Hepatocyte (in vitro differentiated cells): ENCODE results near the gene DCST1. TPM values are rescaled to one million over a fixed set of nuclear protein-coding genes. Genes with fewer than 3 reads are reported as not detected.

Experiments used
- DNase-seq: peaks from one replicate; pipeline ENCODE4 v3.0.0-alpha.2; 2016; ENCODE audit warnings: low spot score
- H2AFZ ChIP-seq: fragments of 200-600 bp; sonication (generic); 2 replicates; pipeline ENCODE4 v1.6.0; 2016; ENCODE audit warnings: antibody characterized with exemption, mild to moderate bottlenecking
- H3K27ac ChIP-seq: fragments of 200-600 bp; sonication (generic); 2 replicates; pipeline ENCODE4 v1.5.1; 2016; ENCODE audit warnings: mild to moderate bottlenecking
- H3K27me3 ChIP-seq: fragments of 200-600 bp; sonication (generic); 2 replicates; pipeline ENCODE4 v1.6.1; 2016
- H3K36me3 ChIP-seq: fragments of 200-600 bp; sonication (generic); replicated peaks from 2 replicates; pipeline ENCODE4 v1.5.1; 2016; ENCODE audit warnings: low read depth; ENCODE audit not compliant: insufficient read depth
- H3K4me1 ChIP-seq: fragments of 200-600 bp; sonication (generic); 2 replicates; pipeline ENCODE4 v1.5.1; 2016; ENCODE audit warnings: mild to moderate bottlenecking, moderate library complexity; ENCODE audit not compliant: insufficient read depth
- H3K4me2 ChIP-seq: fragments of 200-600 bp; sonication (generic); 2 replicates; pipeline ENCODE4 v1.6.0; 2016
- H3K4me3 ChIP-seq: fragments of 200-600 bp; sonication (generic); 2 replicates; pipeline ENCODE4 v1.5.1; 2016; ENCODE audit warnings: mild to moderate bottlenecking
- H3K79me2 ChIP-seq: fragments of 200-600 bp; sonication (generic); 2 replicates; pipeline ENCODE4 v1.6.0; 2017; ENCODE audit warnings: mild to moderate bottlenecking
- H3K9me2 ChIP-seq: fragments of 200-600 bp; sonication (generic); replicated peaks from 2 replicates; pipeline ENCODE4 v1.6.0; 2017; ENCODE audit warnings: mild to moderate bottlenecking; ENCODE audit not compliant: insufficient read depth
- H3K9me3 ChIP-seq: fragments of 200-600 bp; sonication (generic); 2 replicates; pipeline ENCODE4 v1.5.1; 2016; ENCODE audit warnings: low read depth, mild to moderate bottlenecking
- H4K20me1 ChIP-seq: fragments of 200-600 bp; sonication (generic); 2 replicates; pipeline ENCODE4 v1.6.0; 2016; ENCODE audit warnings: mild to moderate bottlenecking; ENCODE audit not compliant: insufficient read depth, poor library complexity, severe bottlenecking
- CTCF ChIP-seq: fragments of 200-600 bp; sonication (generic); IDR thresholded peaks from 2 replicates; pipeline ENCODE4 v1.5.1; 2016; ENCODE audit warnings: antibody characterized with exemption, mild to moderate bottlenecking; ENCODE audit not compliant: poor library complexity
- EZH2 ChIP-seq: fragments of 200-600 bp; sonication (generic); IDR thresholded peaks from 2 replicates; pipeline ENCODE4 v1.6.1; 2016; ENCODE audit warnings: antibody characterized with exemption, mild to moderate bottlenecking, borderline replicate concordance
- EZH2phosphoT487 ChIP-seq: fragments of 200-600 bp; sonication (generic); IDR thresholded peaks from one replicate; pipeline ENCODE4 v1.6.1; 2018; ENCODE audit warnings: antibody characterized with exemption, mild to moderate bottlenecking, low read depth, moderate library complexity; ENCODE audit not compliant: unreplicated experiment, severe bottlenecking
- WGBS: methylation state at CpG from one replicate; pipeline ENCODE4 v1.1.6; 2016; ENCODE audit warnings: low lambda C conversion rate; ENCODE audit errors: missing lambda C conversion rate; 5-methylcytosine and 5-hydroxymethylcytosine counted together
- polyA plus RNA-seq: library from polyadenylated mRNA; unstranded; fragments of >200 nt; fragmentation: Nextera tagmentation; extraction: Ambion mirVana; gene quantifications from 2 replicates; pipeline ENCODE4 v1.2.1, GENCODE V29; 2016
- total RNA-seq: library from RNA; depleted of rRNA; stranded (reverse); fragments of >200 nt; gene quantifications from 2 replicates; pipeline ENCODE4 v1.2.3, GENCODE V29; 2014

Gene DCST1
- total and polyA plus RNA-seq, 2 experiments from 2014 or later, result 0.60 TPM; not detected in 1

GRCh38 chr1:154993572-154994268, 39.9 kb upstream of the DCST1 start, which contains the start of gene LENEP:
Gene LENEP (plus strand): TSS chr1:154993586. CDS start chr1:154993608, 22 bp downstream.
- H3K27ac ChIP-seq, result no peak within 1 kb of the TSS
- no peaks in the 10 kb centered on the region for H3K9me3 ChIP-seq
- H3K4me1 ChIP-seq, result peaks cover 2% of the 10 kb centered on the region
- H2AFZ ChIP-seq, result no peak within 1 kb of the TSS
- no peaks in the 10 kb centered on the region for H4K20me1 ChIP-seq
- no peak within 1 kb of the TSS for H3K4me3 ChIP-seq
- no peak for DNase-seq
- 83% methylated on average over 8 of the region's 8 CpGs for WGBS
- no peaks in the 10 kb centered on the region for H3K9me2 ChIP-seq
- TF ChIP-seq CTCF (no peak), EZH2phosphoT487 (no peak), EZH2 (no peak)
- H3K4me2 ChIP-seq, result no peak within 1 kb of the TSS
- H3K27me3 ChIP-seq, result no peaks in the 10 kb centered on the region
- peaks cover under 1% of the 10 kb centered on the region for H3K79me2 ChIP-seq
- H3K36me3 ChIP-seq, result no peaks in the 10 kb centered on the region

- Histone ChIP-seq H3K4me1 (peaks cover 5% of the 10 kb centered on the region), H3K9me3 (no peaks in the 10 kb centered on the region), H3K79me2 (peaks cover 3% of the 10 kb centered on the region), H2AFZ (no peak overlapping the region), H4K20me1 (no peaks in the 10 kb centered on the region), H3K9me2 (no peaks in the 10 kb centered on the region), H3K4me2 (no peak overlapping the region), H3K27ac (no peak overlapping the region), H3K4me3 (no peak overlapping the region), H3K27me3 (no peaks in the 10 kb centered on the region), H3K36me3 (no peaks in the 10 kb centered on the region)
- TF ChIP-seq EZH2phosphoT487 (no peak), CTCF (no peak), EZH2 (no peak)
- no peak for DNase-seq
- 100% methylated on average over 1 of the region's 1 CpG for WGBS
Measured at GRCh38 chr1:154994269-154994587, 39.4 kb upstream of the DCST1 start.

GRCh38 chr1:154994591-154994990, 39.0 kb upstream of the DCST1 start:
- H3K27ac ChIP-seq, result no peak overlapping the region
- WGBS, result 89% methylated on average over 3 of the region's 3 CpGs
- H2AFZ ChIP-seq, result no peak overlapping the region
- H3K9me3 ChIP-seq, result no peaks in the 10 kb centered on the region
- DNase-seq, result no peak
- no peaks in the 10 kb centered on the region for H3K27me3 ChIP-seq
- no peaks in the 10 kb centered on the region for H3K36me3 ChIP-seq
- H3K4me2 ChIP-seq, result no peak overlapping the region
- TF ChIP-seq EZH2 (no peak), CTCF (no peak), EZH2phosphoT487 (no peak)
- H3K9me2 ChIP-seq, result no peaks in the 10 kb centered on the region
- H3K4me3 ChIP-seq, result no peak overlapping the region
- no peaks in the 10 kb centered on the region for H4K20me1 ChIP-seq
- H3K79me2 ChIP-seq, result peaks cover 3% of the 10 kb centered on the region
- H3K4me1 ChIP-seq, result peaks cover 5% of the 10 kb centered on the region
